Inflammatory macrophage (primary cell): ENCODE results near the gene CALHM2.

Experiments used
- DNase-seq, 2 donors: peaks; one replicate each; pipeline ENCODE4 v3.0.0-alpha.2; 2020 to 2022

The CALHM2 gene

GRCh38 chr10:103476046-103476768, 24.0 kb upstream of the CALHM2 start:
- peak; percentile 20 to 66 for DNase-seq

- DNase-seq, result no peak
Observed at GRCh38 chr10:103475437-103475836, 23.3 kb upstream of the CALHM2 start.

GRCh38 chr10:103474077-103474476, 21.9 kb upstream of the CALHM2 start:
- DNase-seq, result no peak

- DNase-seq, result no peak
Observed at GRCh38 chr10:103473261-103473671, 21.1 kb upstream of the CALHM2 start.

GRCh38 chr10:103472005-103472404, 19.8 kb upstream of the CALHM2 start:
- peak in 1 of 2 donors; percentile 27 for DNase-seq

- DNase-seq, result peak; percentile 76 to 84
Observed at GRCh38 chr10:103470761-103471653, 18.8 kb upstream of the CALHM2 start.

GRCh38 chr10:103469201-103469600, 17.0 kb upstream of the CALHM2 start:
- DNase-seq, result peak in 1 of 2 donors; percentile 30

- peak in 1 of 2 donors; percentile 18 for DNase-seq
Observed at GRCh38 chr10:103467406-103467805, 15.2 kb upstream of the CALHM2 start.

- DNase-seq, result no peak
Observed at GRCh38 chr10:103466734-103467133, 14.6 kb upstream of the CALHM2 start.

GRCh38 chr10:103465411-103466179, 13.4 kb upstream of the CALHM2 start:
- peak; percentile 58 to 62 for DNase-seq

GRCh38 chr10:103463499-103463898, 11.3 kb upstream of the CALHM2 start:
- peak; percentile 61 to 87 for DNase-seq

- DNase-seq, result no peak
Observed at GRCh38 chr10:103459615-103460014, 7.4 kb upstream of the CALHM2 start.

GRCh38 chr10:103458720-103459119, 6.5 kb upstream of the CALHM2 start, which contains the start of gene CALHM1:
Gene CALHM1, minus strand, starts transcription at chr10:103458900. Its CDS starts 149 bp downstream, at chr10:103458751.
- DNase-seq, result peak; percentile 48 to 82

GRCh38 chr10:103457896-103458583, 5.9 kb upstream of the CALHM2 start:
- DNase-seq, result no peak

GRCh38 chr10:103457176-103457712, 5.1 kb upstream of the CALHM2 start:
- DNase-seq, result no peak

GRCh38 chr10:103456074-103456660, 4.0 kb upstream of the CALHM2 start:
- DNase-seq, result no peak

- DNase-seq, result no peak
Observed at GRCh38 chr10:103455235-103455634, 3.1 kb upstream of the CALHM2 start.

- DNase-seq, result no peak
Observed at GRCh38 chr10:103454026-103454425, 1.9 kb upstream of the CALHM2 start.

GRCh38 chr10:103452506-103453230, 498 bp upstream of the CALHM2 start:
- DNase-seq, result no peak

GRCh38 chr10:103451091-103451813, 918 bp downstream of the CALHM2 start:
- peak; percentile 64 to 72 for DNase-seq
